NCI-H2107 treated with DMSO at 0.1 percent for 48 hours (cell line): Measurements from ENCODE around the gene MAPK10.
"Not testable (repeated sequence)": the region's sequence is repeated elsewhere in the genome, so short reads cannot be mapped to it uniquely, and the experiment has no call there.

Source experiments
- DNase-seq: peaks from one replicate; lab custom pipeline; 2025; ENCODE audit not compliant: unreplicated experiment; lab: John Stamatoyannopoulos, UW

The MAPK10 gene

DNA sequence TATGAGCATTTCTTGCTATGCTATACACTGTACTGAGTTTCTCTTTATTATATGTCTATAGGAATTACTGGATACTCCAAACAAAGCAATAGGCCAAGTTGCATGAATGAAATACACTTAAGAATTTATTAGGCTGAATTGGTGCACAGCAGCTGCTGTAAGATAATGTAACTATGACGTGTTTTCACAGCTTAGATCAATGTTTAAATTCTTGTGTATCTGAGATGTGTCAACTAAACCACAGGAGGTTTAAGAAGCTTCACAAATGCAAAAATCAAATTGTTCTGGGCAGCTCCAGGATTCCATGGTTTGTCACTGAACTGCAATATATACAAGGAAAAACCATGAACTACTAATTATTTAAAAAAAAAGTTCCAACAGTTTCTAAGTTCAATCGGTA lies 156.7 kb downstream of the MAPK10 start:
- no peak for DNase-seq

GRCh38 chr4:86185659-86186058 lies 174.2 kb downstream of the MAPK10 start:
- DNase-seq: no peak

DNA sequence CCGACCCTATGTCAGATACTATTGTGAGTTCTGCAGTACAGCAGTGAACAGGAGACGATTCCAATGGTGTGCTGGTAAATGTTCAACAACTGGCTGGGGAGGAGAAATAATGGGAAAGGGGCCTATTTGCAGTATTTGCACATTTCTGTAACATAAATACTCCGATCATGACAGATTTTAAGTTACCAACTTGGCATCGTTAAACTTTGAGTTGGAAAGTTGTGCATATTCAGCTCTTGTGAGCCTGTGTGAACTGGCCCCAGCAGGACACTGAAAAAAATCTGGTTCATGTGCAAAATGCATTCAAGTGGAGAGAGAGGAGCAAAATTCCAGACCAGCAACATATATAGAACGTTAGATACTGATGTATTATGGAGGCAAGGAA lies 175.0 kb downstream of the MAPK10 start:
- no peak for DNase-seq

GRCh38 chr4:86184216-86184900 lies 175.5 kb downstream of the MAPK10 start:
- DNase-seq: no peak

- DNase-seq: no peak
These were observed 178.3 kb downstream of the MAPK10 start for GRCh38 chr4:86181585-86181984.

DNA sequence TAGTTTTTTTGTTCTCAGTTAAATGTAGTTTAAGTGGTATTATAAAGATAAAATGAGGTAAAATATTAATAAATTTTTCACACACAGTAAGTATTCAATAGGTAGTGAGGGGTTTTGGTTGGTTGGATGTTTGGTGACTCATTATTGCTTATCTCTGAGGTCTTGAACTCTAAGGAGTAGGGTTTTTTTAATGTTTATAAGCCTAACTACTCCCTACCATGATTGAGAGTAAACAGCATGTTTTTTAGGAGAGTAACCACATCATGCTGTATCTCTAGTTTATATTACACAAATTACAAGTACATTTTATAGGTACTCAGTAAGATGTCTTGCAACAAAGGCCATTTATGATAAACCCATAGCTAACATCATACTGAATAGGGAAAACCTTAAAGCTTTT lies 181.6 kb downstream of the MAPK10 start:
- no peak for DNase-seq

GRCh38 chr4:86174506-86174905 lies 185.3 kb downstream of the MAPK10 start:
- no peak for DNase-seq

GRCh38 chr4:86168335-86168734 lies 191.5 kb downstream of the MAPK10 start:
- DNase-seq: not testable (repeated sequence)

DNA sequence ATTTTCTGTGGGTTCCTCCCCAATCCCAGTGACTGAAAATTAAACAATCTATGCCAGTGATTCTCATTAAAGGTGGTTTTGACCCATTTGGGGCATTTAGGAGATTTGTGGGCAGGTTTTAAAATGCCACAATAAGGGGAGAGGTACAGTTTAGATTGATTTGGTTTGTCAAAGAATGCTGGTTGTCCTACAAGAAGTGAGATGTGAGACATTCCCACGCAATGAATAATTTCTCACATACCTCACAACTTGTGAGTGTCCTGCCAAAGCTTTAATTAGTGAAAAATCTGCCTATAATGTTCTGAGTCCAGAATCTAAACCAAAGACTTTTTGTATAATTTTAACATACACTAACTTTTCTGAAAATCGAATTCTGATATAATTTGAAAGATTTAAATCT lies 199.4 kb downstream of the MAPK10 start:
- DNase-seq: no peak

- no peak for DNase-seq
These were observed 200.6 kb downstream of the MAPK10 start for GRCh38 chr4:86159216-86159615.

DNA sequence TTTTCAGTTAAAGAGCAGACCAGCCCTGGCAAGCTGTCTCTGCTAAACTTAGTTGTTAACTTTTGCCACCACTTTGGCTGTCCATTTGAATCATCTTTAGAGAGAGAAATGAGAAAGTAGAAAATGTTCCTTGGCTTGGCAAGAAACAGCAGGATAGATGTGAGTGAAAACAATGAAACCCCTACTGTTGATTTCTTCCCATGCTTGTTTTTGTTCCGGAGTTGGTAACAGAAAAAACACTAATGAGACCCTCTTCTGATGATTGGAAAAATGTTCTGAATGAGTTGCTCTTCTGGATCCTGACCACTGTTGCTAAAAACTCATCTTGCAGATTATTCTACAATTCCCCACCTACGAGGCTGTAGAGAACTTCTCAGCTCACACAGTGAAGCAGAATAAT lies 203.3 kb downstream of the MAPK10 start:
- DNase-seq: no peak

GRCh38 chr4:86155766-86156165 lies 204.1 kb downstream of the MAPK10 start:
- no peak for DNase-seq

GRCh38 chr4:86152454-86152853 lies 207.4 kb downstream of the MAPK10 start:
- DNase-seq: no peak

DNA sequence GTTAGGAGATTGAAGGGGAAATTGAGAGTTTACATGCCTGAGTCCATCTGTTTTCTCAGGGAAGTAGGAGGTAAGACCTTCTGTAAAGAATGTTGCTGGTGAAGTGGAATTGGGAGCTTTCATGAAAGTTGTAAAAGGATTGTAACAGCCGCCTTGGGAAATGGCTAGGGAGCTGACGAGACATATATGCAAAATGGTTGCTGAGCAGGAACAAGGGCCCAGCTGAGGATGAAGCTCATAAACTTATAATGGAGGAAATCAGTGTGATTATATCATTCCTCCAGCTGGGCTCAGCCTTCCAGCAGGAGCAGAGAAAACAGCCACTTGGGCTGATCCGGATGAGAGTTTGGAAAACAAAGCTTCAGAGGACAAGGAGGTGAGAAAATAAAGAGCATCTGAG lies 208.7 kb downstream of the MAPK10 start:
- DNase-seq: no peak

DNA sequence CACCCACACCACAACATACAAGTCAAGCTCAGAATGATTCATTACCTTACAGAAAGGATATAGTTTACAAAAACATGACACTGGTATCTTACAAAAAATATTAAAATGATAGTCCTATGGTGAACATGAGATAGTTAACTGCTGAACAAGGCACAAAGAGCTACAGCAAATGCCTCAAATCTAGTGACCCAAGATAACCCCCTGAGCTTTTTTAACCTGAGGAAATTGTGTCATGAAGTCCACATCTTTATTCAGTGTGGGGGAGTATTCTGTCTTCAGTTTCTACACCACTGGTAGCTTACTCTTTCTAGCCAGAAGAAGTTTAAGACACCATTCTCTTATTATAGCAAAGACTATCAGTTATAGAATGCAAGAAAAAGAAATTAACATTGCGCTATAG lies 218.7 kb downstream of the MAPK10 start:
- DNase-seq: no peak

DNA sequence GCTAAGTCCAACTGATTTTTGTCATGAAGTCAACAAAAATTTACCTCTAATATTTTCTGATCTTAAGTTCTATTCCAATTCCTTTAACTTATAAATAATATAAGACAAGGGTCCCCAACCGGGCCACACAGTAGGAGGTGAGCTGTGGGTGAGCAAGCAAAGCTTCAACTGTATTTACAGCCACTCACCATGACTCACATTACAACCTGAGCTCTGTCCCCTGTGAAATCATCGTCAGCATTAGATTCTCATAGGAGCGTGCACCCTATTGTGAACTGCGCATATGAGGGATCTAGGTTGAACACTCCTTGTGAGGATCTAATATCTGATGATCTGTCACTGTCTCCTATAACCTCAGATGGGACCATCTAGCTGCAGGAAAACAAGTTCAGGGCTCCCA lies 227.4 kb downstream of the MAPK10 start:
- no peak for DNase-seq

DNA sequence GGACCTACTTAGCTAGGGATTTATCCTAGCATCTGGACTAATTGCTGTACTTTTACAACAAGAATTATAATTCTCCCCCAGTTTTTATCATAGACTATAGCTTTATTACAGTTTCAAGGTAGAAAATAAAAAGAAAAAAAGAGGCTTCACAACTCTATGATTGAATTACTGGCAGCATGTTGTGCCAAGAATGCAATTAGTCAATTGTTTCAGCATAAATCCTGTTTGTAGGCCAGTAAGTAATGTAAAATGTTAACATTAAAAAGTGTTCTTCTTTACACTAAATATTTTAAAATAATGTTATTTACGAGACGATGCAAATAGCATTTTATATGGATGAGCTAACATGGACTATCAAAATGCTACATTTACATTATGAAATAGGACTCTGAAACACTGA lies 228.4 kb downstream of the MAPK10 start:
- no peak for DNase-seq

DNA sequence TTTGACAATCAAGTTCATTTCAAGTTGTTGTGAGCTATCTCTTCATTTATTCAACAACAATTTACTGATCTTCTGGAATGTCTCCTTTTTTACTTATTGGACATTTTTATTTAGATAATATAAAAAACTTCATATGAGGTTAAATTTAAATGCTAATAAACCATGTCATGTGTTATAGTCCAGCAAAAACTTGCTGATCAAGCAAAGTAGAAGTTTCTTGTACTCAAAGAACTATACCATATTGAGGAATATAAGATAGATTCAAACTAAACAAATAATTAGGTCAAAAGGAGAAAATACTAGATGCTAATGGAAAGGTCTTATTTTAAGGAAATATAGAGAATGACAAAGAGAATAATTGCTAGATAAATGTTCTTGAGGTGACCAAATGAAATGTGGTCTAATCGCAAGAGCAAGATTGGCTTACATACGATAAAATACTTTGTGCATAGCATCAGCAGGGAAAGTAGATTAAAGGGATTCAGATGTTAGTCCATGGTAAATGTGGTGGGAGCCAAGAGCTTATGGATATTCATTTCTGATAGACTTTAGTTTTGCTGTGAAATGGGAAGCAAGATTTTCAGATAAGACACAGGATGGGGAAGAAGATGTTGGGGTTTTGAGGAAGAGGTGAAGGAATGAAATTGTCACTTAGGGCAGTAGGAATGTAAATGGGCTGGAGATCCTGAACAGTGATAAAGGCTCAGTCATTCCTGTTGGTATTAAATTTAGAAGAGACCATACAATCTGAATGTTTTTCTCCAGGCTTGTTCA lies 229.5 kb downstream of the MAPK10 start:
- DNase-seq: no peak

DNA sequence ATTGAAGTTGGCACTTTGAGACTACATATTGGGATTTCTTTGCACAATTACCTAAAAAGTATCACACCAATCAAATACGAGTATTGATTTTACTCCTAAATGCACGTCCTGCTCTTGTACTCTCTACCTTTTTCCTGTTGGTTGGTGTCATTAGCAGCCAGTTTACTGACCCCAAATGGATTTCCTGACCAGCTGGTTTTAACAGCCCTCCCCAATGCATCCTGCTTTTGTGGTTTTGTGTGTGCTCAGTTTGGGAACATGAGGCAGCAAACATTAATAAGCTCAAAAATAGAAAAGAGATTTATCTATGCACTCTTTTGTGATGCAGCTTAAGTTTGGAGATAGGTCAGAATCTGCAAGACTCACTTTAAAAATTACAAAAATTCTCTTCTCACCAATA lies 230.3 kb downstream of the MAPK10 start:
- no peak for DNase-seq

- DNase-seq: no peak
These were observed 237.4 kb downstream of the MAPK10 start for GRCh38 chr4:86122404-86122803.

- DNase-seq: no peak
These were observed 241.1 kb downstream of the MAPK10 start for GRCh38 chr4:86118711-86119110.

DNA sequence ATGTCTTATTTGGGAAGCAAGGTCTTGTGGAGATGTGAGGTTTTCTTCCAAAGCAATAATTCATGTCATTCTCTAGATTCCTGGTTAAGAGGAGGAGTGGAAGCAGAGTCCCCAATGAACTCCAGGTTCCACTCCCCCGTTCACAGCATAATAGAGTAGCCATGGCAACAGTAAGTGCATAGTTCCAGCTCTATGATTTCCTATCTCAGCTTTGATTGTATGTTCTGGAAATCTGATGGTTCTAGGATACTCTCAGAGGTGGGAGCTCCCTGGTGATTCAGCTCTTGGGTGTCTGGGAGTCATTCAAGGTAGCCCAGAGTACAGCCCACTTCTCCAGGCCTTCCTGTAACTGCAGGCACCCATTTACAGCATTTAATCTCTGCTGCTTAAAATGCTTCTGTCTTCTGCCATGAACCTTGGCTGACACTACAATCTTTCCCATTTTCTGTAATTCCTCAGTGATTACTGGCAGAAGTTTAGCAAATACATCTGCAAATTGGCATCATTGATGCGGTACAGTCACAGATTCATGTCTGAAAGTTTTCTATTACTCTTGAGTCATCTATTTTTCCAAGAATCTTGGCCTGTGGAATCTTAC lies 242.0 kb downstream of the MAPK10 start:
- no peak for DNase-seq
